HepG2 (cell line): Measurements from ENCODE around the gene CHMP1A. TPM values are rescaled to one million over a fixed set of nuclear protein-coding genes. Genes with fewer than 3 reads are reported as not detected.
A peak's percentile ranks its signal among the peaks of the same experiment; 100 is the strongest.

Source experiments
- ATAC-seq: fragments of 200-7000 bp; cut with Tn5 transposase; 3 replicates; pipeline ENCODE4 v1.9.1; 2020; ENCODE audit warnings: mild to moderate bottlenecking, moderate library complexity
- BruUV-seq: library from RNA; stranded (reverse); fragments of 400-500 nt; replicated peaks from 2 replicates; lab custom pipeline; 2021; lab: Mats Ljungman, UMichigan
- CTCF ChIA-PET: fragments of 300-600 bp; formaldehyde crosslinking; extraction: SDS; loops from one replicate; lab custom pipeline; 2021; ENCODE audit warnings: low total read pairs, inconsistent platforms, low intra/inter-chr PET ratio; lab: Yijun Ruan, JAX
- POLR2A ChIA-PET: fragments of 350-600 bp; sonication (Branson Sonifier 250); formaldehyde crosslinking; loops from one replicate; lab custom pipeline; 2020; ENCODE audit warnings: antibody characterized with exemption, inconsistent platforms; lab: Yijun Ruan, JAX
- DNase-seq: peaks from one replicate; pipeline ENCODE4 v3.0.0-alpha.2; 2015; ENCODE audit warnings: low spot score
- FAIRE-seq: peaks from 3 replicates; lab custom pipeline; 2011; peaks lifted over from hg19 to GRCh38; lab: Jason Lieb, UNC
- H2AFZ ChIP-seq: one replicate; pipeline ENCODE4 v1.6.1; 2011; ENCODE audit warnings: low read length, inconsistent platforms
- H3K27ac ChIP-seq: fragments of 300-600 bp; 3 replicates; pipeline ENCODE4 v1.8.0; 2011; ENCODE audit warnings: mixed run types, mild to moderate bottlenecking, mixed read lengths, low read length, inconsistent platforms; ENCODE audit not compliant: insufficient read depth; ENCODE audit errors: extremely low read length
- H3K27me3 ChIP-seq, 2 experiments: fragments of 200-600 bp in 1 of 2; 2 replicates in 1 of 2; 3 replicates in 1 of 2; pipeline versions ENCODE4 v1.6.0 to v1.8.0; 2011; ENCODE audit warnings: low read length in 2 of 2, mild to moderate bottlenecking in 2 of 2, moderate library complexity in 2 of 2, inconsistent platforms in 1 of 2; ENCODE audit not compliant: insufficient read depth in 2 of 2, control insufficient read depth in 1 of 2
- H3K36me3 ChIP-seq, 2 experiments: fragments of 200-600 bp in 1 of 2; replicated peaks in 1 of 2; 2 replicates in 1 of 2; 3 replicates in 1 of 2; pipeline versions ENCODE4 v1.5.1 to v1.8.0; 2011; ENCODE audit warnings: low read length in 2 of 2, inconsistent platforms in 1 of 2; ENCODE audit not compliant: insufficient read depth in 2 of 2, control insufficient read depth in 1 of 2
- H3K4me1 ChIP-seq: 2 replicates; pipeline ENCODE4 v1.5.1; 2012; ENCODE audit warnings: low read length, inconsistent platforms; ENCODE audit not compliant: insufficient read depth
- H3K4me2 ChIP-seq: 2 replicates; pipeline ENCODE4 v1.6.0; 2011; ENCODE audit warnings: low read depth, low read length, inconsistent platforms
- H3K4me3 ChIP-seq, 3 experiments: fragments of 200-600 bp in 1 of 3; sonication (generic), shearing (Covaris generic) in 1 of 3; replicated peaks in 1 of 3; 2 replicates each; pipeline ENCODE4 v1.5.1; 2011 to 2016; ENCODE audit warnings: low read length in 3 of 3, inconsistent platforms in 2 of 3, low read depth in 2 of 3, mild to moderate bottlenecking in 2 of 3, control low read depth in 1 of 3, mixed read lengths in 1 of 3; ENCODE audit not compliant: insufficient read depth in 1 of 3
- H3K79me2 ChIP-seq: one replicate; pipeline ENCODE4 v1.6.1; 2011; ENCODE audit warnings: low read length, inconsistent platforms; ENCODE audit not compliant: insufficient read depth
- H3K9ac ChIP-seq: 2 replicates; pipeline ENCODE4 v1.6.0; 2011; ENCODE audit warnings: mild to moderate bottlenecking, low read depth, low read length, inconsistent platforms; ENCODE audit not compliant: insufficient read depth
- H3K9me3 ChIP-seq: 2 replicates; pipeline ENCODE4 v1.5.1; 2012; ENCODE audit warnings: mild to moderate bottlenecking, low read length
- H4K20me1 ChIP-seq: 2 replicates; pipeline ENCODE4 v1.6.0; 2011; ENCODE audit warnings: inconsistent platforms, mild to moderate bottlenecking, low read length, moderate library complexity; ENCODE audit not compliant: insufficient read depth
- BORCS8-MEF2B ChIP-seq: sonication (generic); formaldehyde crosslinking; IDR thresholded peaks from 2 replicates; pipeline ENCODE4 v1.8.0; 2022; ENCODE audit warnings: mild to moderate bottlenecking, missing genetic modification reagents
- GABPA ChIP-seq, 2 experiments: IDR thresholded peaks; 2 replicates each; pipeline ENCODE4 v1.6.1; 2011 to 2016; ENCODE audit warnings: low read depth in 2 of 2, low read length in 1 of 2, missing biosample characterization in 1 of 2, missing genetic modification characterization in 1 of 2
- WIZ ChIP-seq: sonication (generic); formaldehyde crosslinking; IDR thresholded peaks from 2 replicates; pipeline ENCODE4 v1.5.1; 2020; ENCODE audit warnings: mild to moderate bottlenecking, missing genetic modification reagents
- ZHX2 ChIP-seq, 2 experiments: sonication (generic) in 1 of 2; formaldehyde crosslinking in 1 of 2; IDR thresholded peaks; 2 replicates each; pipeline versions ENCODE4 v1.6.1 to v1.9.0; 2014 to 2022; ENCODE audit warnings: antibody characterized with exemption in 1 of 2, borderline replicate concordance in 1 of 2, inconsistent platforms in 1 of 2, low read depth in 1 of 2, missing genetic modification reagents in 1 of 2
- ZNF768 ChIP-seq: sonication (generic); formaldehyde crosslinking; IDR thresholded peaks from 2 replicates; pipeline ENCODE4 v1.4.0; 2020; ENCODE audit warnings: missing genetic modification reagents
- WGBS: methylation state at CpG from one replicate; pipeline ENCODE4 v1.1.6; 2017; ENCODE audit warnings: low lambda C conversion rate; 5-methylcytosine and 5-hydroxymethylcytosine counted together
- in situ Hi-C: cut with HindIII; loops from 2 replicates; pipeline ENCODE4 v1.10.0; 2017; ENCODE audit warnings: low pct_unique_long_range_greater_than_20kb; ENCODE audit not compliant: extremely low pct_ligation_motif_present
- intact Hi-C: fragments of 100-400 bp; cut with micrococcal nuclease; formaldehyde crosslinking; loops from one replicate; pipeline ENCODE4 v1.10.0; 2022; ENCODE audit not compliant: unreplicated experiment
- polyA plus RNA-seq, 8 experiments: library from polyadenylated mRNA; depleted of rRNA in 3 of 8; stranded (reverse) in 7 of 8; unstranded in 1 of 8; fragments of >200 nt; fragmentation: Illumina TruSeq in 4 of 8; extraction: Trizol in 4 of 8; gene quantifications; 2 replicates each; pipeline versions ENCODE4 v1.2.1 to v1.2.3, GENCODE V29; 2011 to 2016; ENCODE audit warnings: low read depth in 4 of 8, missing spikeins in 1 of 8, mixed read lengths in 1 of 8; ENCODE audit not compliant: insufficient read depth in 1 of 8
- total RNA-seq, 5 experiments: library from RNA; depleted of rRNA; stranded (reverse); fragments of >200 nt; fragmentation: Illumina TruSeq; extraction: Trizol; gene quantifications; 2 replicates each; pipeline ENCODE4 v1.2.3, GENCODE V29; 2016; ENCODE audit warnings: low read depth in 1 of 5
- TF ChIP-seq, protein P1 (sequence below): IDR thresholded peaks from 2 replicates; pipeline ENCODE4 v1.6.1; 2016; ENCODE audit warnings: mild to moderate bottlenecking

Gene CHMP1A
- total and polyA plus RNA-seq, 2 of the 13 experiments (the other 11 are each of a cell fraction or from before 2014, with no cell fraction given), result 69.4 to 73.3 TPM

GRCh38 chr16:89641458-89642119, 15.9 kb downstream of the CHMP1A start:
- H3K36me3 ChIP-seq, result peaks cover 13 to 17% of the 10 kb centered on the region in 2 experiments; a peak in 4 of 5 replicates
- TF ChIP-seq BORCS8-MEF2B (CRISPR knock-in tag), result 0 out of 2 replicates have a peak, but pooled peaks have one; percentile 16
- TF ChIP-seq ZHX2 (IDR thresholded peaks at IDR 0.05; ENCODE audit: low read depth), result no peak
- no peak for TF ChIP-seq ZHX2 (CRISPR knock-in tag; IDR thresholded peaks at IDR 0.05; ENCODE audit: borderline replicate concordance)
- no peak for TF ChIP-seq GABPA (IDR thresholded peaks at IDR 0.05; ENCODE audit: low read depth, low read length)
- TF ChIP-seq GABPA (CRISPR knock-in tag; IDR thresholded peaks at IDR 0.05; ENCODE audit: low read depth), result 0 out of 2 replicates have a peak, but pooled peaks have one; percentile 18
- peak; percentile 37; the same call in 1 of the 2 replicates for TF ChIP-seq ZNF768
- TF ChIP-seq, protein P1, sequence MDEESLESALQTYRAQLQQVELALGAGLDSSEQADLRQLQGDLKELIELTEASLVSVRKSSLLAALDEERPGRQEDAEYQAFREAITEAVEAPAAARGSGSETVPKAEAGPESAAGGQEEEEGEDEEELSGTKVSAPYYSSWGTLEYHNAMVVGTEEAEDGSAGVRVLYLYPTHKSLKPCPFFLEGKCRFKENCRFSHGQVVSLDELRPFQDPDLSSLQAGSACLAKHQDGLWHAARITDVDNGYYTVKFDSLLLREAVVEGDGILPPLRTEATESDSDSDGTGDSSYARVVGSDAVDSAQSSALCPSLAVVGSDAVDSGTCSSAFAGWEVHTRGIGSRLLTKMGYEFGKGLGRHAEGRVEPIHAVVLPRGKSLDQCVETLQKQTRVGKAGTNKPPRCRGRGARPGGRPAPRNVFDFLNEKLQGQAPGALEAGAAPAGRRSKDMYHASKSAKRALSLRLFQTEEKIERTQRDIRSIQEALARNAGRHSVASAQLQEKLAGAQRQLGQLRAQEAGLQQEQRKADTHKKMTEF (CRISPR knock-in tag), result 0 out of 2 replicates have a peak, but pooled peaks have one; percentile 0
- TF ChIP-seq WIZ (CRISPR knock-in tag), result no peak
- ATAC-seq (no peak), DNase-seq (no peak), FAIRE-seq (no peak)
- no peaks in the 10 kb centered on the region for H3K9me3 ChIP-seq
- whole genome bisulfite sequencing, result 27% methylated on average over 14 of the region's 14 CpGs
- no peaks in the 10 kb centered on the region for H4K20me1 ChIP-seq
- ChIA-PET POLR2A (interaction anchor here (1.0 kb wide), 1 partner anchor 76 kb away, joined by 3 read pairs; no protein-coding TSS in a partner anchor), CTCF (interaction anchor here (1.0 to 2.7 kb wide), 4 partner anchors 16 to 42 kb away, joined by 3 to 34 read pairs (median 10); partner anchors contain the start of genes CHMP1A, DPEP1 and SPATA33)
- no peak overlapping the region for H3K9ac ChIP-seq
- in situ Hi-C loops, result loop anchor here (5.0 kb wide), 1 partner anchor 39 kb away; no protein-coding TSS in a partner anchor
- H3K27ac ChIP-seq, result no peak overlapping the region
- peak overlapping the region; percentile 91 for H3K4me2 ChIP-seq
- no peaks in the 10 kb centered on the region for H3K79me2 ChIP-seq
- intact Hi-C loops, result loop anchor here (1.0 kb wide), 2 partner anchors 26 to 42 kb away; no protein-coding TSS in a partner anchor
- H2AFZ ChIP-seq, result no peak overlapping the region
- H3K4me1 ChIP-seq, result peaks cover 18% of the 10 kb centered on the region
- no peaks in the 10 kb centered on the region for H3K27me3 ChIP-seq
- TSS peak; percentile 32 for BruUV-seq
- 0 out of 6 replicates have a peak overlapping the region, but pooled peaks of 1 of the 3 experiments have one; percentile 67 for H3K4me3 ChIP-seq
